Neuronal stem cell (in vitro differentiated cells): ENCODE data around the gene FAM174C.

Experiments used
- DNase-seq: peaks from one replicate; pipeline ENCODE4 v3.0.0-alpha.2; 2013; ENCODE audit warnings: low spot score
- H2AFZ ChIP-seq: one replicate; pipeline ENCODE4 v1.6.1; 2013; ENCODE audit warnings: mild to moderate bottlenecking, low read length, inconsistent platforms
- H2AK5ac ChIP-seq: 2 replicates; pipeline ENCODE4 v1.6.1; 2013; ENCODE audit warnings: low read depth, mild to moderate bottlenecking, inconsistent platforms, low read length, moderate library complexity, mixed read lengths
- H2BK120ac ChIP-seq: 2 replicates; pipeline ENCODE4 v1.6.1; 2013; ENCODE audit warnings: low read depth, mild to moderate bottlenecking, inconsistent platforms, low read length, moderate library complexity, mixed read lengths
- H2BK12ac ChIP-seq: one replicate; pipeline ENCODE4 v1.6.1; 2013; ENCODE audit warnings: low read length, inconsistent platforms
- H2BK15ac ChIP-seq: 2 replicates; pipeline ENCODE4 v1.6.1; 2013; ENCODE audit warnings: mild to moderate bottlenecking, low read length, inconsistent platforms, mixed read lengths
- H2BK5ac ChIP-seq: one replicate; pipeline ENCODE4 v1.6.1; 2013; ENCODE audit warnings: inconsistent platforms, mild to moderate bottlenecking, low read length, moderate library complexity
- H3K14ac ChIP-seq: one replicate; pipeline ENCODE4 v1.6.1; 2013; ENCODE audit warnings: low read length, inconsistent platforms
- H3K18ac ChIP-seq: 2 replicates; pipeline ENCODE4 v1.6.1; 2013; ENCODE audit warnings: low read length, inconsistent platforms
- H3K23ac ChIP-seq: 2 replicates; pipeline ENCODE4 v1.6.1; 2013; ENCODE audit warnings: low read depth, mild to moderate bottlenecking, mixed read lengths, low read length, inconsistent platforms; ENCODE audit not compliant: poor library complexity
- H3K27ac ChIP-seq: replicated peaks from 3 replicates; pipeline ENCODE4 v1.5.1; 2013; ENCODE audit warnings: low read length, inconsistent platforms
- H3K27me3 ChIP-seq, 3 experiments: 2 replicates each; pipeline ENCODE4 v1.6.1; 2013; ENCODE audit warnings: low read length in 3 of 3, mild to moderate bottlenecking in 2 of 3, inconsistent platforms in 1 of 3, low read depth in 1 of 3, mixed read lengths in 1 of 3, moderate library complexity in 1 of 3; ENCODE audit not compliant: control insufficient read depth in 3 of 3, insufficient read depth in 3 of 3
- H3K36me3 ChIP-seq, 2 donors: replicated peaks in 1 of 2; 2 replicates each; pipeline ENCODE4 v1.6.1; 2013; ENCODE audit warnings: low read length in 2 of 2; ENCODE audit not compliant: control insufficient read depth in 2 of 2, insufficient read depth in 2 of 2
- H3K4ac ChIP-seq: 2 replicates; pipeline ENCODE4 v1.6.1; 2013; ENCODE audit warnings: inconsistent platforms, mild to moderate bottlenecking, low read length, moderate library complexity
- H3K4me1 ChIP-seq, 2 donors: 1 replicate in 1 of 2; 2 replicates in 1 of 2; pipeline ENCODE4 v1.6.1; 2013; ENCODE audit warnings: low read length in 2 of 2, low read depth in 1 of 2; ENCODE audit not compliant: control insufficient read depth in 2 of 2, insufficient read depth in 1 of 2
- H3K4me2 ChIP-seq: one replicate; pipeline ENCODE4 v1.6.1; 2013; ENCODE audit warnings: mild to moderate bottlenecking, low read length, inconsistent platforms; ENCODE audit not compliant: insufficient read depth, poor library complexity, severe bottlenecking
- H3K4me3 ChIP-seq, 2 donors: 2 replicates each; pipeline ENCODE4 v1.5.1; 2013; ENCODE audit warnings: low read length in 2 of 2, mild to moderate bottlenecking in 2 of 2, inconsistent platforms in 1 of 2, moderate library complexity in 1 of 2
- H3K79me1 ChIP-seq: one replicate; pipeline ENCODE4 v1.6.1; 2013; ENCODE audit warnings: low read depth, mild to moderate bottlenecking, inconsistent platforms, low read length, moderate library complexity
- H3K9ac ChIP-seq: one replicate; pipeline ENCODE4 v1.6.1; 2013; ENCODE audit warnings: mild to moderate bottlenecking, low read depth, low read length, inconsistent platforms; ENCODE audit not compliant: poor library complexity
- H3K9me3 ChIP-seq, 2 donors: replicated peaks in 1 of 2; 2 replicates each; pipeline versions ENCODE3 to v1.6.1; 2013; ENCODE audit warnings: low read length in 2 of 2, mild to moderate bottlenecking in 2 of 2, inconsistent platforms in 1 of 2, low read depth in 1 of 2, mixed read lengths in 1 of 2, moderate library complexity in 1 of 2; ENCODE audit not compliant: control insufficient read depth in 2 of 2, insufficient read depth in 1 of 2
- H4K8ac ChIP-seq: one replicate; pipeline ENCODE4 v1.6.1; 2013; ENCODE audit warnings: low read depth, mild to moderate bottlenecking, inconsistent platforms, low read length, moderate library complexity
- H4K91ac ChIP-seq: one replicate; pipeline ENCODE4 v1.6.1; 2013; ENCODE audit warnings: low read length, low read depth, mild to moderate bottlenecking, inconsistent platforms; ENCODE audit not compliant: poor library complexity
- WGBS, 2 donors: extraction: QIAGEN DNeasy Blood & Tissue Kit; methylation state at CpG; one replicate each; pipeline ENCODE4 v1.1.7; 2013; ENCODE audit warnings: missing lambda C conversion rate in 2 of 2, mixed read lengths in 1 of 2; ENCODE audit not compliant: insufficient read length in 2 of 2, insufficient replicate concordance in 1 of 2; ENCODE audit errors: extremely low coverage in 2 of 2; 5-methylcytosine and 5-hydroxymethylcytosine counted together

FAM174C gene

DNA sequence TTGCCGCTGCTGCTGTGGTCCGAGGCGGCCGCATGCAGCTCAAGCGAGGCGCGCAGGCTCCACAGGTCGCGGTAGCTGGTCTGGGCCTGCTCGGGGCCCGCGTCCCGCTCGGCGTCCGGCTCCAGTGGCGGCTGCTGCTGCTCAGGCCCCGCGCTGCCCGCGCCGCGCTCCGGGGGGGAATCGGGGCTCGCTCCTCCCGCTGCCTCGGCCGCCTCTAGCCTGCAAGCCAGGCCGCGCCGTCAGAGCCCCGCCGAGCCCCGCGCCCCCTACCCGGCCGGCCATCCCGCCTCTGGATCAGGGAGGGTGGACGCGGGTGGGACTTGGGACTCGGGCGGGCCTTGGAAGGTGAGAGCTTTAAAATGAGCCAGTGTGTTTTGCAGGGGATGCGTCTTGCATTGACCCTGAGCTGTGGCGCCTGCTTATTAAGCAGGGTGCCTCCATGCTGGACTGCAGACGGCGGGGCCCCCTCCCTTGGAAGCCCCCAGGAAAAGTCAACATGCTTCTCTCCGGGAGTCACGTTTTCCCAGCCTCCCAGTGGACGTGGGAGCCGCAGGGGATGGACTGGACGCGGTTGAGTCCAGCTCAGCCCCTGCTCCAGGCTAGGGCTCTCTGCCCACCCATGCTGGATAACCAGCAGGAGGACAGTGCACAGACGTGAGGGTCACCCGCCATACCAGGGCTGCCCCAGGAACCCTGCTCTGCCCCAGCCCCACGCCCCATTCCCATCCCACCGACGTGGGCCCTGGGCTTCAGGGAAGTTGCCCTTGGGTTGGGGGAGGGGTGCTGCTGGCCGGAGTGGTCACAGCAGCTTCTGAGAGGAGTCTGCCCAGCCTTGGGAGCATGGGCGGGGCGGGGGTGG, 45.2 kb upstream of the FAM174C start:
- Histone ChIP-seq H2BK120ac (no peak overlapping the region), H3K9ac (no peak overlapping the region), H2BK5ac (no peak overlapping the region), H3K4me3 (no peak overlapping the region), H3K14ac (no peak overlapping the region), H3K27ac (no peak overlapping the region), H3K4me1 (no peaks in the 10 kb centered on the region), H2BK15ac (no peak overlapping the region), H3K4ac (no peak overlapping the region), H3K23ac (no peak overlapping the region), H3K27me3 (no peaks in the 10 kb centered on the region), H3K36me3 (peaks cover 42 to 75% of the 10 kb centered on the region in 2 donors), H4K8ac (no peak overlapping the region), H3K9me3 (no peaks in the 10 kb centered on the region), H2BK12ac (no peak overlapping the region), H4K91ac (no peak overlapping the region), H2AK5ac (no peak overlapping the region), H3K4me2 (no peak overlapping the region), H3K18ac (no peak overlapping the region), H3K79me1 (peaks cover 23% of the 10 kb centered on the region), H2AFZ (no peak overlapping the region)
- DNase-seq = no peak
- WGBS, 2 donors = no CpG with 5 or more reads among the region's 61 CpGs

DNA sequence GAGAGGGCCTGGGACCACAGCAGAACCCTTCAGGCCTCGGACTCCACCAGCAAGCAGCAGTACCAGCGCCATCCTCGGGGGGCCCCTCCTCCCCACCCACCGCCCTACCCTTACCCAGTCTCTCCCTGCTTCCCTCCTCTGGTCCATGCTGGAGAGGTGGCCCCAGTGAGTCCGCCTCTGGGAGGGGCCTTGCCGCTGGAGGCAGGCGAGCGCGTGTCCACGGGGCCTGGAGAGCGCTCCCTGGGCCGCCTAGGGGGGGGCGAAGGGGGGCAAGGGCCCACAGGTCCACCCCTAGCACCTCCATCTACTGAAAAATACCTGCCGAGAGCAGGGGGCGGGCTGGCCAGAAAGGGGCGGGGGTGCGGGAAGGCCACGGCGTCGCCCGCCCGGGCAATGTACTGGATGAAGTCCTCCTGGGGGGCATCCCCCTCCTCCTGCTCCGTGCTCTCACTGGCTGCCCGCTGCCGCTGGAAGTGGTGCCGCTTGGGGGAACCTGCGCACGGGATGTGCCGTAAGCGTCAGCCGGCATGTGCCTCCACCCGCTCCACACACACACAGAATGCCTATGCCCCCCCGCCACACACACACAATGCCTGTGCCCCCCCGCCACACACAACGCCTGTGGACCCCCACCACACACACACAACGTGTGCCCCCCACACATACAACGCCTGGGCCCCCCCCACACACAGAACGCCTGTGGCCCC, 44.4 kb upstream of the FAM174C start:
- H2BK15ac ChIP-seq = no peak overlapping the region
- H3K4me3 ChIP-seq = no peak overlapping the region
- no peak overlapping the region for H4K8ac ChIP-seq
- H3K9ac ChIP-seq = peak overlapping the region; percentile 70
- no peak overlapping the region for H4K91ac ChIP-seq
- no peak overlapping the region for H3K18ac ChIP-seq
- H3K14ac ChIP-seq = no peak overlapping the region
- H2BK5ac ChIP-seq = peak overlapping the region; percentile 35
- H2AK5ac ChIP-seq = no peak overlapping the region
- H3K4me2 ChIP-seq = no peak overlapping the region
- H3K9me3 ChIP-seq = no peaks in the 10 kb centered on the region
- no CpG with 5 or more reads among the region's 38 CpGs for WGBS, 2 donors
- peak overlapping the region; percentile 10 for H3K23ac ChIP-seq
- H2AFZ ChIP-seq = no peak overlapping the region
- H3K27me3 ChIP-seq = no peaks in the 10 kb centered on the region
- DNase-seq = no peak
- H2BK120ac ChIP-seq = no peak overlapping the region
- H3K4ac ChIP-seq = no peak overlapping the region
- peaks cover 2 to 3% of the 10 kb centered on the region in 2 donors for H3K4me1 ChIP-seq
- no peak overlapping the region for H3K27ac ChIP-seq
- peaks cover 27% of the 10 kb centered on the region for H3K79me1 ChIP-seq
- no peak overlapping the region for H2BK12ac ChIP-seq
- H3K36me3 ChIP-seq = peaks cover 47 to 77% of the 10 kb centered on the region in 2 donors

DNA sequence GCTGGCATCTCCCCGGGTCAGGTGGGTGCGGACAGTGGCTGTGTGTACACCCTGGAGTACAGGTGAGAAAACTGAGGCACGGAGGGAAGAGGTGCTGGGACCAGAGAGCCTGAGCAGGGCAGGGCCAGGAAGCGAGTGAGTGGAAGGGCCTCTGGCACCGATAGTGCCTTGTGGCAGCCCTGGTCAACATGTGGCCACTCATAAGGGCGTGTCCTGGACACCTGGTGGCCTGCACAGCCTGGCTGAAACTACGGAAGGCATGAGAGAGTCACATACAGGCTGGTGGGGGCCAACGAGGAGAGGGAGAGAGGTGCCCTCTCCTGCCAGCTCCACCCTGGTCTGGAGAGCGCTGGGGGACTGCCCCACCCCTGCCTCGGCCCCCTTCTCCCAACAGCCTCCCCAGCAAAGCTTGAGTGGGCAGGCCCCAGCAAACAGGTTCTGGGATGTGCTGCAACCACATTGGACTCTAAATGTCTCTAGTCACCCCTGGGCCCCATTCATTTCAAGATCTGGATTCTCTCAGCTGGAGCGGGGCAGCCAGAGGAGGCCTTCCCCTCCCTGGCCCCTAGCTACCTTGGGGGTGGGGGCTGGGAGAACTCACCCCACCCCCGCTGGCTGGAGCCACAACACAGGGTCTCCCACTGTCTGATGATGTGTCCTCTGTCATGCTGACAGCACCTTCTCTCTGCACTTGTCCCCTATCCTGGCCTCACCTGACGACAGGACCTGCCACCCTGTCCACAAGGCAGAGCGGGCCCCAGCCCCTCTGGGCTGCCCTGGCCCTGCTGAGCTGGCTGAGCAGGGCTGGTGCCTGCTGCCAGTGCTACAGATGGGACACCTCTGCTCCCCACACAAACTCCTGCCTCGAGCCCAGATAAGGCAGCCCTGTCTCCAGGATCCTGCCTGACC, 43.3 kb upstream of the FAM174C start:
- no CpG with 5 or more reads among the region's 15 CpGs for WGBS, 2 donors
- Histone ChIP-seq H2BK15ac (no peak overlapping the region), H3K4ac (no peak overlapping the region), H2AK5ac (peak overlapping the region; percentile 70), H3K36me3 (peaks cover 46 to 68% of the 10 kb centered on the region in 2 donors), H2BK5ac (peak overlapping the region; percentile 48), H2BK12ac (no peak overlapping the region), H3K79me1 (peaks cover 32% of the 10 kb centered on the region), H3K9me3 (no peaks in the 10 kb centered on the region), H4K91ac (no peak overlapping the region), H3K4me3 (no peak overlapping the region), H4K8ac (peak overlapping the region; percentile 92), H3K4me1 (peaks cover 8% of the 10 kb centered on the region in 2 donors), H3K27ac (no peak overlapping the region), H2AFZ (no peak overlapping the region), H3K9ac (peak overlapping the region; percentile 44), H3K4me2 (no peak overlapping the region), H3K27me3 (no peaks in the 10 kb centered on the region), H3K14ac (peak overlapping the region; percentile 47), H3K18ac (peak overlapping the region; percentile 48), H2BK120ac (no peak overlapping the region), H3K23ac (no peak overlapping the region)
- no peak for DNase-seq
